GM10847 (cell line): ENCODE data around the gene COL4A2.

Experiments used
- POLR2A ChIP-seq: IDR thresholded peaks from 2 replicates; pipeline ENCODE4 v1.6.1; 2011; ENCODE audit not compliant: insufficient read length; ENCODE audit errors: extremely low read depth

COL4A2 gene

DNA sequence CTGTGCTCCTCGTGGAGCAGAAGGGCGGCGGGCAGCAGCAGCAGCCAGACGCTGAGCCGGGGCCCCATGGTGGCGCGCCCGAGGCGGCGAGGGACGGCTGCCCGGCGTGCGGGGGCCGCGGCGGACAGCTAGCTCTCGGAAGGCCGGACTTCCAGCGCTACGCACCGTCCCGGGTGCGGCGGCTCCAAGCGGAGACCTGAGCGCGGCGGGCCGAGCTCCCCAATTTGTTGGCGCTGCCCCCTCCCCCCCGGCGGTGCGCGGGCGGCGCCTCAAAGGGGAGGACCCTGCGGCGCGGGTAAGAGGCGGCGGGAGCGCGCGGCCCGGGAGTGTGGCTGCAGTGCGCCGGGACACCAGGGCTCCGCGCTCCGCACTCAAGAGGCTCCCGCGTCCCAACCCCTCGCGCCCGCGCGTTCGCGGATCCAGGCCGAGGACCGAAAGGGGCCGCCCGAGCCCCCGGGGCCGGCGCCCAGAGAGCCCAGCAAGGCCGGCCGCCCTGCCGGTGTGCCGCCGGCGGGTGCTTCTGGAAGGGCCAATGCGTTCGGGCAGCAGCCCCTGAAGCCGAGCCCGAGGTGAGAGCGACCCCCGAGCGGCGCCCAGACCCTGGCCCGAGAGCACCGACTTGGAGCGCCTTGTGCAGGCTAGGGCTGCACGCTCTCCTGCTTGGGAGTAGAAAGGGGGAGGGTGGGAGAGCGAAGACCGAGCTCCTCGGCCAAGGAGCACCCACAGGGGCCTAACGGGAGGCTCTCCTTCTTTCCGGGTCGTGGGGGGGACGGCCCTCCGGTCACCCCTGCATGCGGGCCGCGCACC is at the start of gene COL4A2, which contains the start of gene COL4A1:
TSS of gene COL4A2 (plus strand) at position 325 of the 807 bp plus-strand sequence. CDS start 620 bp downstream, outside the sequence.
TSS of gene COL4A1 (minus strand) at position 198 of the 807 bp plus-strand sequence. CDS start at position 68, 130 bp downstream.
- no peak for TF ChIP-seq POLR2A

- TF ChIP-seq POLR2A, result no peak
These were observed 49.7 kb upstream of the COL4A2 start for GRCh38 chr13:110257408-110257807.

DNA sequence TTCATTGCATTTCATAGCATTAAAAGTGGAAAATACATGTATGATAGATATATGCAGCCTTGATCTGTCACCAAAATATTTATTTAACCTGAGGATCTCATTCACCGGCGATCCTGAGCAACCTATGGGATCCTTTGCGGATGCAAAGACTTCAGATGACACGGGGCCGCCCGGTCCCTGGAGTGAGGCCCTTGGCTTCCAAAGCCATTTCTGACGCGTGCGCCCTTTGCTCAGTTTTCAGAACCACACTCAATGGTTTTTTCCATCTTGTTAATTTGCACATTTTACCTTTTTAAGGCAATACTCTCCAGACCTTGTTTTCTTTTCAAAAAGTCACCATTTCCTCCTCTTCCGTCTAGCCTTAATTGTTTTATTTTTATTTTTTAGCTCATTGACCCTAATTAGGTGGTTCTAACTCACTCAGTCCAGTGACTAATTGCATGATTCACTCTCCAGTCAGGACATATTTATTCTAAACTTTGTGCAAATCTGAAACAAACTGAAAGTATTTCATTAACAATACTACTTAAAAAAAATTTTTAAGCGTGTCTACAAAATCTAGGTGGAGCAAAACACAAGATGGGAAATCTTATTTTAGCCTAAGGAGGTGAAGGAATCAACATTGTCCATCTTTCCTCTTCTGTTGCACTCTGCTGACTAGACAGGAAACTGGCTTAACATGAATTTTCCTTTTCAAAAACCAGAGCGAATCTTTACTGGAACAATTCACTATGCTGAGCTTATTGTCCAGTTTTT is 48.0 kb upstream of the COL4A2 start:
- no peak for TF ChIP-seq POLR2A

GRCh38 chr13:110259651-110260050 is 47.4 kb upstream of the COL4A2 start:
- TF ChIP-seq POLR2A, result no peak

DNA sequence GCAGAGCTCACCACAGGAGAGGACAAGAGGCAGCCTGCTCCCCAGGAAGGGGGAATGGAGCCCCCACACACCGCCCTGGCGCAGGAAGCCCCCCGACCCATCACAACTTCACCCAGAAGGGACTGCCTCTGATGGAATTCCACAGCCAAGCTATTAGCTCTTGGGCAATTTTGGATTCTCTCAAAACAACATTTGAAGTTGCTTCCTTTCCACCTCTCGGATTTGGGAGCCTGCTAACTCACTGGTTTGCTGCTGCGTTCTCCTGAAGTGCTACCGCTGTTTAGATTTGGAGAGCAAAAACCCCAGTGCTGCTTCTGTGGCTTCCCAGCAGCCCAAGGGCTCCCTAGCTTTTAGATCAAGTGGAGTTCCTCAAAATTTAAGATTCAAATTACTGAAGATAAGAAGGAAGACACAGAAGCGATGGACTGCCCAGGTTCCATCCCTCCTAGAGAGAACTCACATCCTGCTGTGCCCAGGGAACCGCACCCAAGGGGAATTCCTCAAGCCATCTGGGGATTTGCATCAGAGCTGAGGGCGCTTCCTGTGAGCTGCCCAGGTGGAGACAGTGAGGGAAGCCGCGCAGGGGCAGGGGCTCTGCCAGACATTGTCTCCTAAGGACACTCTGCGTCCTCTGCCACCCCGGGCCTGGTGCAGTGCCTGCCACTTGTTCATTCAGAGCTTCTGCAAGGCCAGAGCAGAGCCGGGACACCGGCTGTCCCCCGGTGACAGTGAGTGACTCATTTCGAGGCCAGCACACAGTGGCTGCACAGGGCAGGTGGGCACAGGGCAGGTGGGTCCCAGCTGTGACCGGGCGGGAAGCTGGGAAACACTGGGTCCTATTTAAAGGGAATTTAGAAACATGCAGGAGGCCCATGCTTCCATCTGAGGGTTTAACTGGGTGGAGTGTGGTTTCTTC is 45.7 kb upstream of the COL4A2 start:
- TF ChIP-seq POLR2A, result no peak

GRCh38 chr13:110262082-110262436 is 45.0 kb upstream of the COL4A2 start:
- no peak for TF ChIP-seq POLR2A

DNA sequence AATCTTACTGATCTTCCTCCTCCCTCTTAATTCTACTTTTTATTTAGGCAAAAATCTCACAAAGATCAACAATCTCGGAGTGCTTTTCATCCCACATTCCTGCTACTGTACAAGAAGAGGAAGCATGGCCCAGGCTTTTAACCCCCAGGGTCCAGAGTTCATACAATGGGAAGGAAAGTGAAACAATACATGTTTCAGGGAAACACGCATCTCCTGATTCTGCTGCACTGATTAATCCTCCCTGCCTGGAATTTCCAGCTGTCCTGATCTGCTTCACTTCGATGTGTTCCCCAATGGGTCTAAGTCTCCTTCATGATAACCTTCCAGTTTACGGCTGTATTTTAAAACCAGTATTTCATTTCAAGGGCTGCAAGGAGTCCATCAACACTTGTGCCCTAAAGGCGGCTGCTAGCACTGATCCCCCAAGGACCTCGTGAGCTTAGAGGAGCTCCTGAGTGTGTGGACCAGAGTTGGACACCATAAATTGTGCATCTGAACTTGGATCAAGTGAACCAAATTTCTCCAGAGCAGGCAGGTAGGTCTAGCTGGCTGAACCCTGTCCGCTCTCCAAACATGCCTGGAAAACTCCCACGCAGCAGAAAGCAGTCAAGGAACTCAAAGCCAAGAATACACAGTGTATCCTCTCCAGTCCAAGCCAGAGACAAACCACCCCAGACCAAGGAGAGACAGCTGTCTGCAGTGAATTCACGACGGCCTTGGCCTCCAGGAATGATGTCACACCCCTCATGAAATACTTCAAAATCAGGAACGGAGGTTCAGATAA is 44.4 kb upstream of the COL4A2 start:
- no peak for TF ChIP-seq POLR2A

GRCh38 chr13:110263404-110263803 is 43.7 kb upstream of the COL4A2 start:
- no peak for TF ChIP-seq POLR2A

DNA sequence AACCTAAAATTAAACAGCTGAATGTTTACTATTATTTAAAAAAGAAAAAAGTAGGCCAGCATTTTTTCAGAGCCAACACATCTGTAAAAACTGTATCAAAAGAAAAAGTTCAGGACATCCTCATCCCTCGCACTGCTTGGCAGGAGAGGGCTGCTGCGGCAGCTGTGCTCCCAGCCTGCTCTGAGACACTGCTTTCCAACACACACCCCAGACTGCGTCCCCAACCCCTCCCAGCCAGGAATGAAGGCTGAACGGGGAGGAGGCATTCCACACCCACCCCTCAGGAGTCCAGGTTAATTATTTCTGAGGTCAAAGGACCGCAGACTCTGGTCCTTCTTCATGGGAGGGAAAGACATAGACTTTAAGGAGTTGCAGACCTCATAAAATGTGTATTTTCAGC is 43.2 kb upstream of the COL4A2 start:
- no peak for TF ChIP-seq POLR2A

- no peak for TF ChIP-seq POLR2A
These were observed 42.3 kb upstream of the COL4A2 start for GRCh38 chr13:110264685-110265275.

GRCh38 chr13:110265341-110265681 is 41.8 kb upstream of the COL4A2 start:
- TF ChIP-seq POLR2A, result no peak

- no peak for TF ChIP-seq POLR2A
These were observed 41.2 kb upstream of the COL4A2 start for GRCh38 chr13:110265682-110266430.

- no peak for TF ChIP-seq POLR2A
These were observed 40.7 kb upstream of the COL4A2 start for GRCh38 chr13:110266431-110266809.
